HepG2 (cell line): ENCODE measurements around the gene FAM111B. TPM values are rescaled to one million over a fixed set of nuclear protein-coding genes. Genes with fewer than 3 reads are reported as not detected.

Experiments used
- CENPBD1 ChIP-seq: sonication (generic); formaldehyde crosslinking; IDR thresholded peaks from 2 replicates; pipeline ENCODE4 v1.8.0; 2022; ENCODE audit warnings: missing genetic modification reagents, low read depth, mild to moderate bottlenecking, borderline replicate concordance
- DDIT3 ChIP-seq: sonication (generic); formaldehyde crosslinking; IDR thresholded peaks from 2 replicates; pipeline ENCODE4 v1.4.0; 2020; ENCODE audit warnings: mild to moderate bottlenecking, missing genetic modification reagents
- ELF1 ChIP-seq: sonication (generic); formaldehyde crosslinking; IDR thresholded peaks from 2 replicates; pipeline ENCODE4 v1.4.0; 2020; ENCODE audit warnings: missing genetic modification reagents
- FOSL1 ChIP-seq: sonication (generic); formaldehyde crosslinking; IDR thresholded peaks from 2 replicates; pipeline ENCODE4 v1.9.0; 2021; ENCODE audit warnings: missing genetic modification reagents, borderline replicate concordance
- FOXO1 ChIP-seq: sonication (generic); formaldehyde crosslinking; IDR thresholded peaks from 2 replicates; pipeline ENCODE4 v1.4.0; 2020; ENCODE audit warnings: missing genetic modification reagents
- ISL2 ChIP-seq: sonication (generic); formaldehyde crosslinking; IDR thresholded peaks from 2 replicates; pipeline ENCODE4 v1.5.0; 2020; ENCODE audit warnings: missing genetic modification reagents
- KMT2B ChIP-seq: IDR thresholded peaks from 2 replicates; pipeline ENCODE4 v1.6.1; 2016; ENCODE audit warnings: missing genetic modification reagents, missing compliant biosample characterization
- MEIS2 ChIP-seq: sonication (generic); formaldehyde crosslinking; IDR thresholded peaks from 2 replicates; pipeline ENCODE4 v1.9.0; 2021; ENCODE audit warnings: mild to moderate bottlenecking, missing genetic modification reagents
- NCOR1 ChIP-seq: fragments of 200-600 bp; sonication (generic); IDR thresholded peaks from 2 replicates; pipeline ENCODE4 v1.7.0; 2017; ENCODE audit warnings: antibody characterized with exemption, low read length, borderline replicate concordance
- NPAS2 ChIP-seq: sonication (generic); formaldehyde crosslinking; IDR thresholded peaks from 2 replicates; pipeline ENCODE4 v1.8.0; 2022; ENCODE audit warnings: mild to moderate bottlenecking, missing genetic modification reagents, borderline replicate concordance
- NR2F1 ChIP-seq, 2 experiments: fragments of 450-650 bp in 1 of 2; formaldehyde crosslinking in 1 of 2; IDR thresholded peaks; 2 replicates each; pipeline versions ENCODE4 v1.5.0 to v1.6.1; 2016 to 2020; ENCODE audit warnings: mild to moderate bottlenecking in 1 of 2, missing compliant biosample characterization in 1 of 2, missing genetic modification reagents in 1 of 2, moderate library complexity in 1 of 2
- PRDM10 ChIP-seq: sonication (generic); formaldehyde crosslinking; IDR thresholded peaks from 2 replicates; pipeline ENCODE4 v1.4.0; 2020; ENCODE audit warnings: low read depth, missing genetic modification reagents
- RBFOX2 ChIP-seq: fragments of 200-400 bp; formaldehyde crosslinking; IDR thresholded peaks from 2 replicates; pipeline ENCODE4 v1.6.1; 2017; ENCODE audit warnings: low read depth, mild to moderate bottlenecking, low read length
- SP5 ChIP-seq: IDR thresholded peaks from 2 replicates; pipeline ENCODE4 v1.6.1; 2016; ENCODE audit warnings: low read depth, borderline replicate concordance
- TERF1 ChIP-seq: sonication (generic); formaldehyde crosslinking; IDR thresholded peaks from 2 replicates; pipeline ENCODE4 v1.8.0; 2022; ENCODE audit warnings: mild to moderate bottlenecking, missing genetic modification reagents, moderate library complexity
- ZNF275 ChIP-seq: sonication (generic); formaldehyde crosslinking; IDR thresholded peaks from 2 replicates; pipeline ENCODE4 v1.8.0; 2022; ENCODE audit warnings: missing genetic modification reagents, mild to moderate bottlenecking, inconsistent platforms, borderline replicate concordance
- ZNF563 ChIP-seq: sonication (generic); formaldehyde crosslinking; IDR thresholded peaks from 2 replicates; pipeline ENCODE4 v1.8.0; 2022; ENCODE audit warnings: mild to moderate bottlenecking, moderate library complexity, missing genetic modification reagents
- ZNF564 ChIP-seq: sonication (generic); formaldehyde crosslinking; IDR thresholded peaks from 2 replicates; pipeline ENCODE4 v1.8.1; 2023; ENCODE audit warnings: mild to moderate bottlenecking, missing genetic modification reagents
- ZNF629 ChIP-seq: sonication (generic); formaldehyde crosslinking; conservative IDR thresholded peaks from 2 replicates; pipeline ENCODE4 v1.5.0; 2020; ENCODE audit warnings: missing genetic modification reagents
- ZNF644 ChIP-seq: IDR thresholded peaks from 2 replicates; pipeline ENCODE4 v1.6.1; 2016; ENCODE audit warnings: low read depth
- ZNF703 ChIP-seq: sonication (generic); formaldehyde crosslinking; IDR thresholded peaks from 2 replicates; pipeline ENCODE4 v1.5.1; 2020; ENCODE audit warnings: missing genetic modification reagents, mild to moderate bottlenecking, moderate library complexity, borderline replicate concordance
- ZNF746 ChIP-seq: sonication (generic); formaldehyde crosslinking; IDR thresholded peaks from 2 replicates; pipeline ENCODE4 v1.8.0; 2022; ENCODE audit warnings: mild to moderate bottlenecking, missing genetic modification reagents
- ZNF816 ChIP-seq: sonication (generic); formaldehyde crosslinking; IDR thresholded peaks from 2 replicates; pipeline ENCODE4 v1.8.0; 2022; ENCODE audit warnings: missing genetic modification reagents, mild to moderate bottlenecking, borderline replicate concordance
- polyA plus RNA-seq, 8 experiments: library from polyadenylated mRNA; depleted of rRNA in 3 of 8; stranded (reverse) in 7 of 8; unstranded in 1 of 8; fragments of >200 nt; fragmentation: Illumina TruSeq in 4 of 8; extraction: Trizol in 4 of 8; gene quantifications; 2 replicates each; pipeline versions ENCODE4 v1.2.1 to v1.2.3, GENCODE V29; 2011 to 2016; ENCODE audit warnings: low read depth in 4 of 8, missing spikeins in 1 of 8, mixed read lengths in 1 of 8; ENCODE audit not compliant: insufficient read depth in 1 of 8
- total RNA-seq, 5 experiments: library from RNA; depleted of rRNA; stranded (reverse); fragments of >200 nt; fragmentation: Illumina TruSeq; extraction: Trizol; gene quantifications; 2 replicates each; pipeline ENCODE4 v1.2.3, GENCODE V29; 2016; ENCODE audit warnings: low read depth in 1 of 5

Gene FAM111B
- total and polyA plus RNA-seq, 2 of the 13 experiments (the other 11 are each of a cell fraction or from before 2014, with no cell fraction given): 1.6 to 28.2 TPM

GRCh38 chr11:59173964-59174663, 67.1 kb downstream of the FAM111B start (continued):
- no peak for TF ChIP-seq ZNF563
- no peak for TF ChIP-seq ELF1 (CRISPR knock-in tag)
- TF ChIP-seq ZNF629 (CRISPR knock-in tag): 0 out of 2 replicates have a peak, but pooled peaks have one; percentile 4
- no peak for TF ChIP-seq RBFOX2
- TF ChIP-seq ZNF703 (CRISPR knock-in tag): no peak
- TF ChIP-seq ZNF564: no peak
- TF ChIP-seq ZNF644 (CRISPR knock-in tag): peak; percentile 47; the same call in 1 of the 2 replicates
- TF ChIP-seq ZNF275 (CRISPR knock-in tag): no peak
- TF ChIP-seq MEIS2 (CRISPR knock-in tag): no peak; the same call in 1 of the 2 replicates
- TF ChIP-seq ZNF746 (CRISPR knock-in tag): peak; percentile 100
- no peak for TF ChIP-seq KMT2B (CRISPR knock-in tag)
- no peak for TF ChIP-seq FOXO1
- peak; percentile 71; the same call in 1 of the 2 replicates for TF ChIP-seq NCOR1
- TF ChIP-seq ISL2 (CRISPR knock-in tag): no peak
- TF ChIP-seq TERF1 (CRISPR knock-in tag): no peak
- TF ChIP-seq ZNF816 (CRISPR knock-in tag): no peak
- peak; percentile 98 for TF ChIP-seq SP5 (CRISPR knock-in tag)
- peak; percentile 50; the same call in 1 of the 2 replicates for TF ChIP-seq PRDM10 (CRISPR knock-in tag)
- no peak for TF ChIP-seq DDIT3 (CRISPR knock-in tag)
- no peak for TF ChIP-seq FOSL1
- no peak for TF ChIP-seq NPAS2
- TF ChIP-seq CENPBD1 (CRISPR knock-in tag): no peak
- TF ChIP-seq NR2F1 (CRISPR knock-in tag; IDR thresholded peaks at IDR 0.05): peak in 1 of 2 experiments; percentile 38; a peak in 1 of 4 replicates
